Mucosa of stomach (tissue), 1 donor: Measurements from ENCODE around the gene SAMSN1.

Source experiments
- H3K27me3 ChIP-seq: one replicate; pipeline ENCODE4 v1.7.0; 2013; ENCODE audit warnings: mild to moderate bottlenecking, low read length; ENCODE audit not compliant: control insufficient read depth, insufficient read depth
- H3K36me3 ChIP-seq: one replicate; pipeline ENCODE4 v1.7.0; 2013; ENCODE audit warnings: low read length; ENCODE audit not compliant: control insufficient read depth, insufficient read depth
- H3K4me1 ChIP-seq: one replicate; pipeline ENCODE4 v1.7.0; 2013; ENCODE audit warnings: mild to moderate bottlenecking, low read length; ENCODE audit not compliant: control insufficient read depth, insufficient read depth
- H3K4me3 ChIP-seq: one replicate; pipeline ENCODE4 v1.7.0; 2013; ENCODE audit warnings: low read length
- H3K9ac ChIP-seq: one replicate; pipeline ENCODE4 v1.7.0; 2013; ENCODE audit warnings: mild to moderate bottlenecking, low read length, moderate library complexity
- H3K9me3 ChIP-seq: one replicate; pipeline ENCODE4 v1.7.0; 2013; ENCODE audit warnings: mild to moderate bottlenecking, low read length, moderate library complexity; ENCODE audit not compliant: control insufficient read depth
- donor health status: Pancreatic carcinoma.

Gene SAMSN1

GRCh38 chr21:14538483-14538882 lies 7.6 kb downstream of the SAMSN1 start:
- H3K9ac ChIP-seq = no peak overlapping the region
- H3K4me3 ChIP-seq = no peak overlapping the region
- H3K27me3 ChIP-seq = no peaks in the 10 kb centered on the region
- no peaks in the 10 kb centered on the region for H3K9me3 ChIP-seq
- no peaks in the 10 kb centered on the region for H3K4me1 ChIP-seq
- H3K36me3 ChIP-seq = no peaks in the 10 kb centered on the region

GRCh38 chr21:14536929-14537328 lies 9.2 kb downstream of the SAMSN1 start:
- Histone ChIP-seq H3K4me1 (no peaks in the 10 kb centered on the region), H3K27me3 (no peaks in the 10 kb centered on the region), H3K9ac (no peak overlapping the region), H3K4me3 (no peak overlapping the region), H3K36me3 (no peaks in the 10 kb centered on the region), H3K9me3 (no peaks in the 10 kb centered on the region)

GRCh38 chr21:14535702-14536101 lies 10.4 kb downstream of the SAMSN1 start:
- Histone ChIP-seq H3K4me3 (no peak overlapping the region), H3K4me1 (no peaks in the 10 kb centered on the region), H3K27me3 (no peaks in the 10 kb centered on the region), H3K9ac (no peak overlapping the region), H3K36me3 (no peaks in the 10 kb centered on the region), H3K9me3 (no peaks in the 10 kb centered on the region)

- Histone ChIP-seq H3K27me3 (no peaks in the 10 kb centered on the region), H3K4me1 (no peaks in the 10 kb centered on the region), H3K9ac (no peak overlapping the region), H3K36me3 (no peaks in the 10 kb centered on the region), H3K9me3 (no peaks in the 10 kb centered on the region), H3K4me3 (no peak overlapping the region)
These were observed 12.4 kb downstream of the SAMSN1 start for GRCh38 chr21:14533499-14534428.

- Histone ChIP-seq H3K9me3 (no peaks in the 10 kb centered on the region), H3K36me3 (no peaks in the 10 kb centered on the region), H3K4me1 (no peaks in the 10 kb centered on the region), H3K9ac (no peak overlapping the region), H3K27me3 (no peaks in the 10 kb centered on the region), H3K4me3 (no peak overlapping the region)
These were observed 14.3 kb downstream of the SAMSN1 start for GRCh38 chr21:14531757-14532316.

GRCh38 chr21:14530592-14530991 lies 15.5 kb downstream of the SAMSN1 start:
- H3K27me3 ChIP-seq = no peaks in the 10 kb centered on the region
- no peaks in the 10 kb centered on the region for H3K36me3 ChIP-seq
- H3K4me3 ChIP-seq = no peak overlapping the region
- H3K9ac ChIP-seq = no peak overlapping the region
- H3K9me3 ChIP-seq = no peaks in the 10 kb centered on the region
- H3K4me1 ChIP-seq = no peaks in the 10 kb centered on the region

- no peak overlapping the region for H3K4me3 ChIP-seq
- no peaks in the 10 kb centered on the region for H3K36me3 ChIP-seq
- H3K9me3 ChIP-seq = no peaks in the 10 kb centered on the region
- H3K4me1 ChIP-seq = no peaks in the 10 kb centered on the region
- no peaks in the 10 kb centered on the region for H3K27me3 ChIP-seq
- no peak overlapping the region for H3K9ac ChIP-seq
These were observed 17.3 kb downstream of the SAMSN1 start for GRCh38 chr21:14528815-14529214.

- H3K4me1 ChIP-seq = no peaks in the 10 kb centered on the region
- H3K36me3 ChIP-seq = no peaks in the 10 kb centered on the region
- H3K4me3 ChIP-seq = no peak overlapping the region
- no peaks in the 10 kb centered on the region for H3K27me3 ChIP-seq
- H3K9me3 ChIP-seq = no peaks in the 10 kb centered on the region
- no peak overlapping the region for H3K9ac ChIP-seq
These were observed 18.1 kb downstream of the SAMSN1 start for GRCh38 chr21:14527696-14528652.

- Histone ChIP-seq H3K36me3 (no peaks in the 10 kb centered on the region), H3K9ac (no peak overlapping the region), H3K9me3 (no peaks in the 10 kb centered on the region), H3K27me3 (no peaks in the 10 kb centered on the region), H3K4me3 (no peak overlapping the region), H3K4me1 (no peaks in the 10 kb centered on the region)
These were observed 19.0 kb downstream of the SAMSN1 start for GRCh38 chr21:14526836-14527695.

- Histone ChIP-seq H3K27me3 (no peaks in the 10 kb centered on the region), H3K36me3 (no peaks in the 10 kb centered on the region), H3K9me3 (no peaks in the 10 kb centered on the region), H3K4me3 (no peak overlapping the region), H3K9ac (no peak overlapping the region), H3K4me1 (no peaks in the 10 kb centered on the region)
These were observed 19.9 kb downstream of the SAMSN1 start for GRCh38 chr21:14526199-14526598.

GRCh38 chr21:14523234-14523633 lies 22.9 kb downstream of the SAMSN1 start:
- H3K36me3 ChIP-seq = no peaks in the 10 kb centered on the region
- no peaks in the 10 kb centered on the region for H3K4me1 ChIP-seq
- H3K9me3 ChIP-seq = no peaks in the 10 kb centered on the region
- H3K27me3 ChIP-seq = no peaks in the 10 kb centered on the region
- H3K9ac ChIP-seq = no peak overlapping the region
- H3K4me3 ChIP-seq = no peak overlapping the region
